WI38 (cell line): ENCODE results near the gene HAS3.
A peak's percentile ranks its signal among the peaks of the same experiment; 100 is the strongest.

ENCODE experiments used
- H3K4me3 ChIP-seq: 2 replicates; pipeline ENCODE4 v1.5.1; 2011; ENCODE audit warnings: low read depth, mild to moderate bottlenecking, control low read depth, low read length
- TF ChIP-seq, protein P1 (sequence below): IDR thresholded peaks from 2 replicates; pipeline ENCODE4 v1.5.1; 2012; ENCODE audit warnings: low read depth, mild to moderate bottlenecking, control low read depth, low read length

The HAS3 gene

GRCh38 chr16:69094501-69094900 is 11.0 kb upstream of the HAS3 start:
- TF ChIP-seq, protein P1, sequence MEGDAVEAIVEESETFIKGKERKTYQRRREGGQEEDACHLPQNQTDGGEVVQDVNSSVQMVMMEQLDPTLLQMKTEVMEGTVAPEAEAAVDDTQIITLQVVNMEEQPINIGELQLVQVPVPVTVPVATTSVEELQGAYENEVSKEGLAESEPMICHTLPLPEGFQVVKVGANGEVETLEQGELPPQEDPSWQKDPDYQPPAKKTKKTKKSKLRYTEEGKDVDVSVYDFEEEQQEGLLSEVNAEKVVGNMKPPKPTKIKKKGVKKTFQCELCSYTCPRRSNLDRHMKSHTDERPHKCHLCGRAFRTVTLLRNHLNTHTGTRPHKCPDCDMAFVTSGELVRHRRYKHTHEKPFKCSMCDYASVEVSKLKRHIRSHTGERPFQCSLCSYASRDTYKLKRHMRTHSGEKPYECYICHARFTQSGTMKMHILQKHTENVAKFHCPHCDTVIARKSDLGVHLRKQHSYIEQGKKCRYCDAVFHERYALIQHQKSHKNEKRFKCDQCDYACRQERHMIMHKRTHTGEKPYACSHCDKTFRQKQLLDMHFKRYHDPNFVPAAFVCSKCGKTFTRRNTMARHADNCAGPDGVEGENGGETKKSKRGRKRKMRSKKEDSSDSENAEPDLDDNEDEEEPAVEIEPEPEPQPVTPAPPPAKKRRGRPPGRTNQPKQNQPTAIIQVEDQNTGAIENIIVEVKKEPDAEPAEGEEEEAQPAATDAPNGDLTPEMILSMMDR, result no peak
- no peak overlapping the region for H3K4me3 ChIP-seq

GRCh38 chr16:69095193-69095592 is 10.3 kb upstream of the HAS3 start:
- TF ChIP-seq, protein P1, result no peak
- H3K4me3 ChIP-seq, result no peak overlapping the region

GRCh38 chr16:69100071-69100691 is 5.3 kb upstream of the HAS3 start:
- TF ChIP-seq, protein P1, result no peak
- no peak overlapping the region for H3K4me3 ChIP-seq

DNA sequence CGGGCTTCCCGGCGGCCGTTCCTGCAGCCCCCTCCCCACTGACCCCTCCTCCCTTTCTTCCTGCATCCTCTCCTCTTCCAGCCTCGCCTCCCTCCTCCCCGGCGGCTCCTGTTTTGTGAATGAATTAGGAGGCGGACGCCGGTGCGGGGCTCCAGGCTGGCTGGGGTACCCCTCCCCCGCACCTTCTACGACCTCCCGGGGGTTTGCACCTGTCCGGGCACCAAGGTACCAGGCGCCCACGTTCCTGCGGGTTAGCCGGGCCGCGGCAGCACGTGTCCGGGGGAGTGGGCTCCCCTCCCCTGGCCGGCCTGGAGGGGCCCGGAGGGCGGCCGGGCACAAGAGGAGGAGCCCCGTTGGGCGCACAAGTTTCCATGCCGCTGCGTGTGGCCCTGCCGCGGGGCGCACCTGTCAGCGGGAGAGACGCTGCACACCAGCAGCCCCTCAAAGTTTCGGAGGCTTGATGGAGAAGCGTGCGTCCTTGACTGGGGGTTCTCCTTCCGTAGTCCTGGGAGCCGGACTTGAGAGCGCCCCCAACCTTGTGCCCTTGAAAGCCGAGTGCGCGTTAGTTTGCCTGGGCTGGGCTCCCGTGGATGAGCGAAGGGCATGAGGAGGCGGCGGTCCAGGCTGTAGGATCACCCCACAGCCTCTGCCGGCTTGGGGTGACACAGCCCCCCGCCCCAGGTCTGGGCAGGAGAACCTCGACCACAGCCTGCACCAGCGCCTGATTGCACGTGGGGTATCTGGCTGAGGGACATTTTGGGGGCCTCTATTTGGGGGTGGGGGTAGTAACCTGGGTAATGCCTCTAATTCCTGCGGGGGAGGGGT is 1.2 kb downstream of the HAS3 start:
- TF ChIP-seq, protein P1, result no peak
- peak overlapping the region; percentile 60 for H3K4me3 ChIP-seq

GRCh38 chr16:69107316-69107962 is 2.0 kb downstream of the HAS3 start:
- TF ChIP-seq, protein P1, result no peak
- no peak overlapping the region; the same call in 1 of the 2 replicates for H3K4me3 ChIP-seq

- no peak overlapping the region for H3K4me3 ChIP-seq
- TF ChIP-seq, protein P1, result no peak
Observed at GRCh38 chr16:69108064-69108904, 2.8 kb downstream of the HAS3 start.
